SU-DHL-6 (cell line): Measurements from ENCODE around the gene GPR150.

Experiments
- H2AFZ ChIP-seq: fragments of 200-600 bp; sonication (generic); 2 replicates; pipeline ENCODE4 v1.6.1; 2014; ENCODE audit warnings: low read depth, mild to moderate bottlenecking, moderate library complexity, mixed read lengths, antibody characterized with exemption, low read length; ENCODE audit not compliant: severe bottlenecking
- H3F3A ChIP-seq: fragments of 200-600 bp; shearing (Covaris generic); 2 replicates; pipeline ENCODE4 v1.6.0; 2016; ENCODE audit warnings: antibody characterized with exemption, mild to moderate bottlenecking; ENCODE audit not compliant: insufficient read depth
- H3K27ac ChIP-seq: fragments of 200-600 bp; sonication (generic); 2 replicates; pipeline ENCODE4 v1.5.1; 2016; ENCODE audit warnings: low read depth, mild to moderate bottlenecking, low read length, moderate library complexity, mixed read lengths
- H3K27me3 ChIP-seq: fragments of 200-600 bp; sonication (generic), shearing (Covaris generic); 2 replicates; pipeline ENCODE4 v1.6.0; 2014; ENCODE audit warnings: mild to moderate bottlenecking, low read length
- H3K36me3 ChIP-seq: fragments of 200-600 bp; sonication (generic); 2 replicates; pipeline ENCODE4 v1.6.1; 2014; ENCODE audit warnings: mild to moderate bottlenecking, low read length, mixed read lengths
- H3K4me2 ChIP-seq: fragments of 300-600, 200-600 bp; shearing (Covaris generic), sonication (generic); 2 replicates; pipeline ENCODE4 v1.6.0; 2014; ENCODE audit warnings: low read length, low read depth, mild to moderate bottlenecking; ENCODE audit not compliant: poor library complexity, severe bottlenecking
- H3K4me3 ChIP-seq: fragments of 200-600 bp; sonication (generic); 2 replicates; pipeline ENCODE4 v1.5.1; 2014; ENCODE audit warnings: antibody characterized with exemption, low read length, mild to moderate bottlenecking, mixed read lengths; ENCODE audit not compliant: insufficient read depth, poor library complexity, severe bottlenecking
- H3K79me2 ChIP-seq: fragments of 200-600 bp; sonication (generic); 2 replicates; pipeline ENCODE4 v1.6.1; 2014; ENCODE audit warnings: mild to moderate bottlenecking, low read length, moderate library complexity; ENCODE audit not compliant: insufficient read depth
- H3K9ac ChIP-seq: fragments of 200-600 bp; sonication (generic); 2 replicates; pipeline ENCODE4 v1.7.0; 2014; ENCODE audit warnings: mild to moderate bottlenecking, low read length
- H3K9me2 ChIP-seq: fragments of 200-600 bp; sonication (generic); replicated peaks from 2 replicates; pipeline ENCODE4 v1.6.1; 2014; ENCODE audit warnings: low read length; ENCODE audit not compliant: insufficient read depth
- H3K9me3 ChIP-seq: fragments of 200-600 bp; sonication (generic); 2 replicates; pipeline ENCODE4 v1.6.1; 2014; ENCODE audit warnings: low read length, mixed read lengths; ENCODE audit not compliant: insufficient read depth
- H4K20me1 ChIP-seq: fragments of 200-600 bp; sonication (generic); 2 replicates; pipeline ENCODE4 v1.6.1; 2014; ENCODE audit warnings: low read depth, mild to moderate bottlenecking, antibody characterized with exemption, low read length, moderate library complexity, mixed read lengths
- CTCF ChIP-seq: fragments of 200-600 bp; sonication (generic); IDR thresholded peaks from one replicate; pipeline ENCODE4 v1.5.1; 2017; ENCODE audit warnings: antibody characterized with exemption, mild to moderate bottlenecking, low read length, moderate library complexity; ENCODE audit not compliant: insufficient read depth, poor library complexity, severe bottlenecking
- EZH2phosphoT487 ChIP-seq: fragments of 200-600 bp; sonication (generic), shearing (Covaris generic); conservative IDR thresholded peaks from 2 replicates; pipeline ENCODE4 v1.6.1; 2018; ENCODE audit warnings: mild to moderate bottlenecking, antibody characterized with exemption, low read length, moderate library complexity, mixed read lengths

The GPR150 gene

GRCh38 chr5:95583992-95584391 is 35.9 kb upstream of the GPR150 start:
- no peak overlapping the region for H2AFZ ChIP-seq

GRCh38 chr5:95590880-95591279 is 29.0 kb upstream of the GPR150 start:
- Histone ChIP-seq H3K4me3 (no peak overlapping the region), H3K79me2 (no peaks in the 10 kb centered on the region), H3K9ac (no peak overlapping the region), H2AFZ (no peak overlapping the region), H4K20me1 (no peaks in the 10 kb centered on the region), H3K9me2 (no peaks in the 10 kb centered on the region), H3K36me3 (no peaks in the 10 kb centered on the region), H3K27me3 (no peaks in the 10 kb centered on the region), H3K27ac (no peak overlapping the region), H3F3A (no peaks in the 10 kb centered on the region), H3K9me3 (no peaks in the 10 kb centered on the region), H3K4me2 (no peak overlapping the region)
- TF ChIP-seq CTCF (no peak), EZH2phosphoT487 (no peak)

More at GRCh38 chr5:95583992-95584391, 35.9 kb upstream of the GPR150 start:
- H3K9ac ChIP-seq: no peak overlapping the region
- H3K4me3 ChIP-seq: no peak overlapping the region
- no peaks in the 10 kb centered on the region for H3K27me3 ChIP-seq
- H3K9me2 ChIP-seq: no peaks in the 10 kb centered on the region
- no peaks in the 10 kb centered on the region for H4K20me1 ChIP-seq
- 0 out of 2 replicates have a peak, but pooled peaks cover 5% of the 10 kb centered on the region for H3K79me2 ChIP-seq
- TF ChIP-seq EZH2phosphoT487 (no peak), CTCF (no peak)
- no peaks in the 10 kb centered on the region for H3K36me3 ChIP-seq
- H3F3A ChIP-seq: no peaks in the 10 kb centered on the region
- no peaks in the 10 kb centered on the region for H3K9me3 ChIP-seq
- H3K27ac ChIP-seq: no peak overlapping the region
- no peak overlapping the region for H3K4me2 ChIP-seq

GRCh38 chr5:95591490-95591901 is 28.4 kb upstream of the GPR150 start:
- Histone ChIP-seq H3K9me3 (no peaks in the 10 kb centered on the region), H3K4me2 (no peak overlapping the region), H3K9me2 (no peaks in the 10 kb centered on the region), H3F3A (no peaks in the 10 kb centered on the region), H4K20me1 (no peaks in the 10 kb centered on the region), H3K36me3 (no peaks in the 10 kb centered on the region), H3K79me2 (no peaks in the 10 kb centered on the region), H3K27ac (no peak overlapping the region), H3K27me3 (no peaks in the 10 kb centered on the region), H2AFZ (no peak overlapping the region), H3K9ac (no peak overlapping the region), H3K4me3 (no peak overlapping the region)
- no peak for TF ChIP-seq EZH2phosphoT487
- no peak for TF ChIP-seq CTCF
